GM04504 (cell line): Measurements from ENCODE around the gene ATG16L1.

Experiments
- DNase-seq: peaks from one replicate; pipeline ENCODE4 v3.0.0-alpha.2; 2012; ENCODE audit warnings: low read depth

Gene ATG16L1

GRCh38 chr2:233260661-233261060 lies 9.2 kb downstream of the ATG16L1 start:
- no peak for DNase-seq

DNA sequence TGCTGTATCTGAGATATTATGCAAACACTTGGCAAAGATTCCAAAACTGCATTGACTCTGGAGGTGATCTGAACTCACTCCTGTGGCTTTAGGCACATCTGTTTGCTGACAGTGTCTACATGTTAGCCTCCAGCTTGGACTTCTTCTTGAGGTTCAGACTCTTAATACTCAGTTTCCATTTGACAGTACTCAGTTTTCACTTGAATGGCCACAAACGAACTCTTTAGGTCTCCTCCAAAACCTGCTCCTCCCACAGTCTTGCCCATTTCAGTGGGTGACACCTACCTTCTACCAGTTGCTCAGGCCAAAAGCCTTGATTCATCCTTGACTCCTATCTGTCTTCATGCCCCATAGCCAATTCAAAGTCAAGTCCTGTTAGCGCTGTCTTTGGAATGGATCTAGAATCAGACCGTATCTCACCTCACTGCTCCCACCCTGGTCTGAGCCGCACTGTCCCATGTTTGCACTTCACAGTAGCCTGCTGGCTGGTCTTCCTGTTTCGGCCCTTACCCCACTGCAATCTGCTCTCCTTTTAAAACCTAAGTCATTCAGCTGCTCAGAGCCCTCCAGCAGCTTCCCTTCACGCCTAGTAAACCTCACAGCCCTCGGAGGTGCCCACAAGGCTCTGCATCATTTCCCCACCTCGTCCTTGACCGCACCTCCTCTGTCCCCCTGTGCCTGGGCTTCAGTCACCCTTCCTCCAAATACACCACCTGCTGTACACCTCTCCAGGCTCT lies 10.5 kb downstream of the ATG16L1 start:
- DNase-seq: no peak

DNA sequence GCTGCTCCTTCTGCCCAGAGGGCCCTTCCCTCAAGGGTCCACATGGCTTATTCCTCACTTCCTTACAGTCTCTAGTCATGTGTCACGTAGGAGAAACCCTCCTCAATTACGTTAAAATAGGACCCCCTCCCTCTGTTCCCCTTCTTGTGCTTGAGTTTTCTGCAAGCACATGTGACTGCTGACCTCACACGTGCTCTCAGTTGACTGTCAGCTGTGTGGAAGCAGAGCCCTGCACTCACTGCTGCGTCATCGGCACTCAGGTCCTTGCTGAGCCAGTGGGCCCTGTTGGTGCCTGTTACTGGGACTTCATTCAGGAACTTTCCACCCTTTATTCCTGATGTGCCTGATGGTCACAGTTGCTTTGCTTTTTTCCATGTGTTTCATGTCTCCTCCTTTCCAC lies 11.1 kb downstream of the ATG16L1 start:
- DNase-seq: no peak

- DNase-seq: no peak
Measured at GRCh38 chr2:233263045-233263570, 11.6 kb downstream of the ATG16L1 start.

GRCh38 chr2:233264667-233265066 lies 13.2 kb downstream of the ATG16L1 start:
- DNase-seq: no peak

DNA sequence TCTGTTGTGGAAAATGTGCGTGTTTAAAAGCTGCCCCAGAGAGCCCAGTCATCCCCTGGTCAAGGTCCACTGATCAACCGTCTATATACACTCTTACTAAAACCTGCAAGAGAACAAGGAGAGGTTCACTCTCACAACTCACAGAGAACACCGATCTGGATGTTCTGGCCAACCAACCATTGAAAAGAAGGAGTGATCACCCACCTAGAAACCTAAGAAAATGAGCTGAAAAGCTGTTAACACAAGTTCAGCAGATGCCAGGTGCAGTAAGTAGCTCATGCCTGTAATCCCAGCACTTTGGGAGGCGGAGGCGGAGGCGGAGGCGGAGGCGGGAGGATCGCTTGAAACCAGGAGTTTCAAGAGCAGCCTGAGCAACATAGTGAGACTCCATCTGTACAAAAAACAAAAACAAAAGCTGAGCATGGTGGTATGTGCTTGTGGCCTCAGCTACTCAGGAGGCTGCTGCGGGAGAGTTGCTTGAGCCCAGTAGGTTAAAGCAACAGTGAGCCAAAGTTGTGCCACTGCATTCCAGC lies 14.5 kb downstream of the ATG16L1 start:
- DNase-seq: no peak

- no peak for DNase-seq
Measured at GRCh38 chr2:233266481-233266880, 15.0 kb downstream of the ATG16L1 start.

GRCh38 chr2:233267516-233268245 lies 16.2 kb downstream of the ATG16L1 start:
- no peak for DNase-seq

DNA sequence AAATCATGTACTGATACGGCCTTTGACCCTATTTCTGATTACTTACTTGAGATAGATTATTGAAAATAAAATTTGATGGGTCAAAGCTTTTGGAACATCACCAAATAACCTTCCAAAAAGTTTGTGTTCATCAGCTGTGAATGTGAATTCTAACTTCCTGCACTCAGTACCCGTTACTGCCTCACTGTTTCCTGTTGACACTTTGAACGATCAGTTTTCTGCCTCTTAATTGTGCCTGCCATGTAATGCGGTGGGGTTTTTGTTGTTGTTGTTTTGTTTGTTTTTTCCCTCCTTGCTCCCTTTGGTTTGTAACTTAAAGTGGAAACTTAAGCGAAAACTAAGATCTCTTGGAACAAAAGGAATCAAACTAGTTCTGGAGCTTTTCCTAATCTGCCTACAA lies 18.9 kb downstream of the ATG16L1 start:
- DNase-seq: no peak

GRCh38 chr2:233270951-233271350 lies 19.5 kb downstream of the ATG16L1 start:
- DNase-seq: no peak

DNA sequence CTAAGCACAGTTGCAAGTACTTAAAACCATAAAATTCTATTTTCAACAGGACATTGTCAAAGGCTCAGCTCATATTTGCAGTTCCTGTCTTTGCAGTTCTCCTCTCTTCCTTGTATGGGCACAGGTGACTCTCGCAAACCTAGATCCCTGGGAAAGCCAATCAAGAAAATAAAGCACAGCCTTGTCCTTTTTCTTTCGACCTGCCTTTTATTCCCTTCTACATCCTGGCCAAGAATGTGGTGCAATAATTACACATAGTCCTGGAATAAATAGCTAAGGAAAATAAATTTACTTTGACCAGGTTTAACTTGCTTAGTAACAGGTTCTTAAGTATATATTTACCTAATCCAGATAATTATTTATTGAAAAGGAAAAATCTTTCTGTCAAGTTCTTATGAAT lies 20.2 kb downstream of the ATG16L1 start:
- no peak for DNase-seq

DNA sequence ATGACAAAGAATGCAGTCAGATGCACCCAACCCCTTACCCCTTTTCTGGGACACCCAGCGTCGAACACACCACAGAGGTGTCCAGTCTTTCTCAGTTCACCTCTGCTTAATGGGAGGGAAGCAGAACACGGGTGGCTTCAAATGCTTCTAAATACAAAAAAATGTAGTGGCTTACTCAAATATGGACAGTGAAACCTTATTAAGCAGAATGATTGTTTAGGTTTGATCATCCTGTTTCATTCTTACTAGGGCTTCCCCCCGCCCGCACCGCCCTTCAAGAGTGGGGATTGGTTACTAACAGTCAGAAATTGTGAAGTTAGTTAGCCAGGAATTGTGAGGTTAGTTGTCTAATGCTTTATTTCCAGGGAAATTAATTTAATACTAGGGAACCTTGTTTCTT lies 21.6 kb downstream of the ATG16L1 start:
- DNase-seq: no peak

GRCh38 chr2:233275223-233275622 lies 23.8 kb downstream of the ATG16L1 start:
- DNase-seq: no peak

DNA sequence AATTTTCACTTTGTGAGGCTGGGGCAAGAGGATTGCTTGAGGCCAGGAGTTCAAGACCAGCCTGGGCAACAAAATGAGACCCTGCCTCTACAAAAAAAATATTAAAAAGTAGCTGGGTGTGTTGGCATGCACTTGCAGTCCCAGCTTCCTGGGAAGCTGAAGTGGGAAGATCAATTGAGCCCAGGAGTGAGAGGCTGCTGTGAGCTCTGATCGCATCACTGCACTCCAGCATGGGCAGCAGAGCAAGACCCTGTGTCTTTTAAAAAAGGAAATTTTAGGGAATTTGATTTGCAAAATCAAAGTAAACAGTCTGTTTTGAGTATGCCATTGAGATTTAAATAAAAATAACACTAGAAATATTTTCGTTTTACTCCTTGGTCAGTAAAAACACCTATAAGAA lies 27.4 kb downstream of the ATG16L1 start:
- DNase-seq: no peak

DNA sequence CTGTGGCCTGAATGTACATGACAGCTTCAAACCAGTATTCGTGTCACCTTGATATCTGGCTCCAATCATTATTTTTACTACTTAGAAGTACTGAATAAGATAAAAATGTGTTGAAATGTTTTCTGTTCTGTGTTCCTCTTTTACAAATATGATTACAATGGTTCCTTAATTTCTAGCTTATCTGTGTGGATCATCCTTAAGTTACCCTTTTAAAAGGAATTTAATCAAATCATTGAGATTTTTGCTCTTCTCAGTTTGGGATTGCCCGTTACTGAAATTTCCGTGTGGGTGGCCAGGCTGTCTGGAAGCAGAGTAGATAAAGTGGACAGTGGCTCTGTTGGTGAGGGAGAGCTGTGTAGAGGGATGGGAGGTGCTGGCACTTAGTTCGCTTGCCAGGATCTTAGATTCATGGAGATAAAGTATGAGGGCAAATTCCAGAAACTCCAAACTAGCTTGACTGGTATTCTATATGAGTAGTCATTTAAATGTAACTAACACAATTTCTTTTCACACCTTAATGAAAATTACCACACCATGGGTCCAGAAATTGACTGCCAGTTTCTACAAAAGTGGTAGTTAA lies 28.7 kb downstream of the ATG16L1 start:
- DNase-seq: no peak

DNA sequence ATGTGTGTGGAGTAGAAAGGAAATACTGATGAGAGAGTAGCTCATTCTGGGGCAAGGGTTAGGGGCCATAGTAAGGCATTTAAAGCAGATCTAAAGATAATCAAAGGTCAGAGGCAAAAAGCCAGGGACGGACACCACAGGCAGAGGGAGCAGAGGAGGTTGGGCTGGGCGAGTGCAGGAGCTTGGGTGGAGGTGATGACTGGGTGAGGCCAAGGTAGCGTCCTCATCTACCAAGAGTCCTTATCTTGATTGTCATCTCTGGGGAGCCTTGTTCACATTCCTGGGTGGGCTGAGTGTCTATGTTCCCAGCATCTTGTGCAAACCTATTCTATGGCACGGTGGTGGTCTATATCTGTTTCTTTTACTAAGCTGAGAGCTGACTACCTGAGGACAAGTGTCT lies 30.1 kb downstream of the ATG16L1 start:
- no peak for DNase-seq

- no peak for DNase-seq
Measured at GRCh38 chr2:233281992-233282603, 30.6 kb downstream of the ATG16L1 start.

DNA sequence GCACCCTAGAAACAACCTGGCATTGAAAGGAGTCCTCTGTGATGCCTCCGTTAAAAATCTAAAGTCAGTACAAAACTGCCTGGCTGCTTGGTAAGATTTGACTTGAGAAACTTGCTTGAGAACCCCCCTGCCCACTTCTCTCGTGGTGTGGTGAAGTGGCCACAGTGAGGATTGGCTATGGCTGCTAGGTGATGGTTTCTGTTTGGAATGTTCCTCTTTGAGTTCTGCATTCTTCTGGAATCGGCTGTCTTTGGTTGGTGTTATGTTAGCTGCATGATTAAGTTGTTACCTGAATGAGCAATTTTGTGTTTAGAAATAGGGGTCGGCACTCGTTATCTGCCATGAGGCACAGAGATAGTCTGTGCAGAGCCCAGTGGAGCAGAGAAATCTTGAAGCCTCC lies 34.4 kb downstream of the ATG16L1 start:
- DNase-seq: no peak

GRCh38 chr2:233287871-233288270 lies 36.4 kb downstream of the ATG16L1 start:
- no peak for DNase-seq

- no peak for DNase-seq
Measured at GRCh38 chr2:233288663-233289062, 37.2 kb downstream of the ATG16L1 start.

- DNase-seq: no peak
Measured at GRCh38 chr2:233289648-233290047, 38.2 kb downstream of the ATG16L1 start.

- DNase-seq: no peak
Measured at GRCh38 chr2:233290051-233290845, 38.8 kb downstream of the ATG16L1 start.
